H54 (cell line): ENCODE results near the gene TMEM273.
"Not testable (repeated sequence)": the region's sequence is repeated elsewhere in the genome, so short reads cannot be mapped to it uniquely, and the experiment has no call there.

Experiments
- DNase-seq: peaks from one replicate; pipeline ENCODE4 v3.0.0; 2011; ENCODE audit warnings: low spot score, mixed read lengths; ENCODE audit not compliant: insufficient read length
- FAIRE-seq: peaks from 3 replicates; lab custom pipeline; 2011; peaks lifted over from hg19 to GRCh38; lab: Jason Lieb, UNC
- POLR2A ChIP-seq: IDR thresholded peaks from 2 replicates; pipeline ENCODE4 v1.6.1; 2011; ENCODE audit warnings: low read depth, mild to moderate bottlenecking, low read length

The TMEM273 gene

GRCh38 chr10:49218480-49218879, 30.3 kb upstream of the TMEM273 start:
- TF ChIP-seq POLR2A, result no peak
- FAIRE-seq (no peak), DNase-seq (no peak)

GRCh38 chr10:49217645-49218044, 29.5 kb upstream of the TMEM273 start:
- no peak for TF ChIP-seq POLR2A
- FAIRE-seq (no peak), DNase-seq (no peak)

DNA sequence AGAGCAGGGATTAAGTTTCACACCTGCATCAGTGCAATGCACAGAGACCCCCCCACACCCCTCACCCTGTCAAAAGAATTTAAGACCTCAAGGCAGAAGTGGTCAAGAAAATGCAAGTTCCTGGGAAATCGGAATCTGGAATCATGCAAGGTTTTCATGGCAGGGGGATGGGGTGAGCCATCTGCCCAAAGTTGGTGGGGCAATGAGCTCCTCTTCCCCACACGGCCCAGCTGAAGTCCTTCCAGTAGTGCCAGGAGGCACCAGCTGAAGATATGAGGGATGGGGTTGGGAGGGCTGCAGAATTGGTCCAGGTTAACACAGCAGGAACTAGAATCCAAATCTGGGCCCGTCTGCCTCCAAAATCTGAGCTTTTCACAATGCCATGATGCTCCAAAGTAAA, 25.0 kb upstream of the TMEM273 start:
- no peak for DNase-seq
- FAIRE-seq, result no peak
- TF ChIP-seq POLR2A, result no peak

DNA sequence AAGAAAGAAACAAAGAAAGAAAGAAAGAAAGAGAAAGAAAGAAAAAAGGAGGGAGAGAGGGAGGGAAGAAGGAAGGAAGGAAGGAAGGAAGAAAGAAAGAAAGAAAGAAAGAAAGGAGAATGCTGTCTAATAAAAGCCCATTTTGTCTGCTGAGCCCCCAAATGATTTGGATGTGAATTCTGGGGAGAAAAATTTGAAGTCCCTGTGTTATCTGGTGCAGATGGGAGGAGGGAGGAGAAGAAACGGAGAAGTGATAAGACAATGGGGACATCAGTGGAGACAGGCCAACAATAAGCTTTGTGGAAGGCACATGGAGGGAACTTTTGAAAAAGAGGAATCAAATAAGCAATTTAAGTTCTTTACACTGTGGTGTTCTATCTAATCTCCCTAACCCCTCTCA, 24.6 kb upstream of the TMEM273 start:
- TF ChIP-seq POLR2A, result no peak
- DNase-seq (no peak), FAIRE-seq (no peak)

GRCh38 chr10:49212076-49212475, 23.9 kb upstream of the TMEM273 start:
- FAIRE-seq, result no peak
- TF ChIP-seq POLR2A, result no peak
- DNase-seq, result no peak

DNA sequence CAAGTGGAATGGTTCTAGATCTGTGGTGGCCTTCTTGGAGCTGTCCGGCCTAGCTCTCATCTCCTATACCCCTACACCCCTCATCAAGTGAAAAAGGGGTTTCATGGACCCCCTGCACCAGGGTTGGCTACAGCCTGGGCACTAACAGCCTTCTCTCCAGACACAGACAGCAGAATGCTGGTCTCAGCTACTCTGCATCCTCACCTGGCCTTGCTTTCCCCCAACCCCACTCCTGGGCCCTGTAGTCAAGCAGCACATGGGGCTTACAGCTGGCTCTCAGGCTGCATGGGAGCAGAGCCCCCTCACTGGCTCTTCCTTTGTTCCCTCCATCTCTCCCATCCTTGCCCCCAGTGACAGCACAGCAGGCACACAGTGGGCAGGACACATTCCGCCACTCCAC, 20.8 kb upstream of the TMEM273 start:
- no peak for TF ChIP-seq POLR2A
- FAIRE-seq (no peak), DNase-seq (no peak)

- no peak for TF ChIP-seq POLR2A
- no peak for DNase-seq
- FAIRE-seq, result no peak
Measured at GRCh38 chr10:49207936-49208487, 19.8 kb upstream of the TMEM273 start.

GRCh38 chr10:49207113-49207512, 18.9 kb upstream of the TMEM273 start:
- TF ChIP-seq POLR2A, result no peak
- FAIRE-seq (no peak), DNase-seq (no peak)

- DNase-seq (no peak), FAIRE-seq (no peak)
- no peak for TF ChIP-seq POLR2A
Measured at GRCh38 chr10:49205206-49205605, 17.0 kb upstream of the TMEM273 start.

GRCh38 chr10:49204119-49204518, 15.9 kb upstream of the TMEM273 start:
- no peak for DNase-seq
- no peak for TF ChIP-seq POLR2A
- FAIRE-seq, result no peak

DNA sequence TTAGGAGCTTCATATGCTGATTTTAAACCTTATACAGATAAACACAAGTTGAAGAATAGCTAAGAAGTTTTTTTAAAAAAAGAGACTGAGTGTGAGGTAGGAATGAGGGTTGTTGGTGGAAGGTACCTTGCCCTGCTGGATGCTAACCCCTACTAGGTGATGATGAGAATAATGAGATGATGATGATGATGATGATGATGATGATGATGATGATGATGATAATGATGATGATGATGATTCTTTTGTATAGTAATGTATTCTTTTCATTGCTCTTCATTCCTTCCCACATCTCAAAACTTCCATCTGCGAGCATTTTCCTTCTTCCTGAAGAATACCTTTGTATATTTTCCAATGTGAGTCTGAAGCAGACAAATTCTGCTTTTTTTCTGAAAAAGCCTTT, 14.1 kb upstream of the TMEM273 start:
- TF ChIP-seq POLR2A, result no peak
- DNase-seq, result no peak
- FAIRE-seq, result no peak

GRCh38 chr10:49200854-49201253, 12.7 kb upstream of the TMEM273 start:
- TF ChIP-seq POLR2A, result no peak
- FAIRE-seq, result no peak
- DNase-seq, result no peak

- no peak for TF ChIP-seq POLR2A
- DNase-seq (no peak), FAIRE-seq (no peak)
Measured at GRCh38 chr10:49197171-49197570, 9.0 kb upstream of the TMEM273 start.

- not testable (repeated sequence) for FAIRE-seq
Measured at GRCh38 chr10:49195864-49196263, 7.7 kb upstream of the TMEM273 start.

DNA sequence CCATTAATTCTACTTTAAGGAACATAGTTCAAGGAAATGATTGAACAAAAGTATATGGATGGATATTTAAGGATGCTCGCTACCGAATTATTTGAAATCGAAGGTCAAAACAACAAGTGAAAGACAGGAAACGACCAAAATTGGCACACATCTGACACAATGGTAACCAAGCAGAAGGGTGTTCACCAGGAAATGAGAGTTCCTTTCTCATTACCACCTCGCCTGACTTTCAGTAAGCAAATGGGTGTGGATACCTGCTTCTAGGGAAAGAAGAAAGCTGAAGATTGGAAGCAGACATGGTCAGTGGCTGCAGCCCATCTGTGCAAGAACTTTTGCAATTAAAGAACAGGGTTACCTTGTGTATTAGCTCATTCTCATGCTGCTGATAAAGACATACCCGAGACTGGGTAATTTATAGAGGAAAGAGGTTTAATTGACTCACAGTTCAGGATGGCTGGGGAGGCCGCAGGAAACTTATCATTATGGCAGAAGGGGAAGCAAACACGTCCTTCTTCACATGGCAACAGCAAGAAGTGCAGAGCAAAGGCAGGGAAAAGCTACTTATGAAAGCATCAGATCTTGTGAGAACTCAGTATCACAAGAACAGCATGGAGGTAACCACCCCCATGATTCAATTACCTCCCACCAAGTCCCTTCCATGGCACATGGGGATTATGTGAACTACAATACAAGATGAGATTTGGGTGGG, 6.2 kb upstream of the TMEM273 start:
- DNase-seq (no peak), FAIRE-seq (no peak)
- no peak for TF ChIP-seq POLR2A

More at GRCh38 chr10:49195864-49196263, 7.7 kb upstream of the TMEM273 start:
- DNase-seq, result not testable (repeated sequence)
